Activated naive CD8-positive, alpha-beta T cell treated with anti-CD3 and anti-CD28 coated beads for 36 hours (primary cell): ENCODE measurements around the gene YIF1B. TPM values are rescaled to one million over a fixed set of nuclear protein-coding genes. Genes with fewer than 3 reads are reported as not detected.
A peak's percentile ranks its signal among the peaks of the same experiment; 100 is the strongest.

ENCODE experiments used
- DNase-seq: peaks from one replicate; pipeline ENCODE4 v3.0.0; 2021
- H3K27ac Mint-ChIP-seq: one replicate; pipeline ENCODE4 v1.8.0; 2022; ENCODE audit warnings: mild to moderate bottlenecking, moderate library complexity, mixed read lengths
- H3K27me3 Mint-ChIP-seq: one replicate; pipeline ENCODE4 v1.8.0; 2022; ENCODE audit warnings: mild to moderate bottlenecking, mixed read lengths
- H3K36me3 Mint-ChIP-seq: one replicate; pipeline ENCODE4 v1.8.0; 2021; ENCODE audit warnings: mild to moderate bottlenecking, mixed read lengths
- H3K4me1 Mint-ChIP-seq: one replicate; pipeline ENCODE4 v1.8.0; 2021; ENCODE audit warnings: mixed read lengths
- H3K4me3 Mint-ChIP-seq: one replicate; pipeline ENCODE4 v1.8.0; 2022; ENCODE audit warnings: mild to moderate bottlenecking, moderate library complexity, mixed read lengths
- H3K9me3 Mint-ChIP-seq: one replicate; pipeline ENCODE4 v1.8.0; 2022; ENCODE audit warnings: mixed read lengths
- total RNA-seq, 2 experiments: library from RNA; stranded (reverse); gene quantifications; one replicate each; pipeline ENCODE4 v1.2.3, GENCODE V29; 2021

Gene YIF1B
- total RNA-seq, 2 experiments from 2014 or later = 57.3 to 63.0 TPM

GRCh38 chr19:38318660-38319059 is 2.9 kb upstream of the YIF1B start:
- Mint-ChIP-seq H3K4me1 (peaks cover 37% of the 10 kb centered on the region), H3K27me3 (no peaks in the 10 kb centered on the region), H3K27ac (no peak overlapping the region), H3K36me3 (peaks cover 4% of the 10 kb centered on the region), H3K9me3 (no peaks in the 10 kb centered on the region), H3K4me3 (no peak overlapping the region)
- DNase-seq = no peak

GRCh38 chr19:38317104-38317612 is 1.4 kb upstream of the YIF1B start:
- Mint-ChIP-seq H3K27ac (peak overlapping the region; percentile 71), H3K4me3 (peak overlapping the region; percentile 87), H3K36me3 (peaks cover 4% of the 10 kb centered on the region), H3K9me3 (no peaks in the 10 kb centered on the region), H3K4me1 (peaks cover 45% of the 10 kb centered on the region), H3K27me3 (no peaks in the 10 kb centered on the region)
- DNase-seq = peak; percentile 12

GRCh38 chr19:38316477-38317067 is 825 bp upstream of the YIF1B start:
- peaks cover 44% of the 10 kb centered on the region for H3K4me1 Mint-ChIP-seq
- DNase-seq = no peak
- H3K36me3 Mint-ChIP-seq = peaks cover 3% of the 10 kb centered on the region
- peak overlapping the region; percentile 87 for H3K4me3 Mint-ChIP-seq
- peak overlapping the region; percentile 79 for H3K27ac Mint-ChIP-seq
- no peaks in the 10 kb centered on the region for H3K9me3 Mint-ChIP-seq
- H3K27me3 Mint-ChIP-seq = no peaks in the 10 kb centered on the region

DNA sequence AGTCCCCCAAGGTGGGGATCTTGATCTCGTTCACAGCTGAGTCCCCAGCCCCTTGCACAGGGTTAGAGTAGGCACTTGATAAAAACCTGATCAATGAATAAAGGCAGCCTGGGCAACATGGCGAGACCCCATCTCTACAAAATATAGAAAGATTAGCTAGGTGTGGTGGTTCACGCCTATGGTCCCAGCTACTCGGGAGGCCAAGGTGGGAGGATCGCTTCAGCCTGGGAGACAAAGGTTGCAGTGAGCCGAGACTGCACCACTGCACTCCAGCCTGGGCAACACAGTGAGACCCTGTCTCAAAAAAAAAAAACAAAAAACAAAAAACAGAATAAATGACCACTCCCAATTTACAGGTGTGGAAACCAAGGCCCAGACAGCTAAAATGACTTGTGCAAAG is 4.8 kb downstream of the YIF1B start:
- no peak overlapping the region for H3K4me3 Mint-ChIP-seq
- peaks cover 23% of the 10 kb centered on the region for H3K4me1 Mint-ChIP-seq
- no peak for DNase-seq
- no peak overlapping the region for H3K27ac Mint-ChIP-seq
- H3K36me3 Mint-ChIP-seq = peaks cover 6% of the 10 kb centered on the region
- H3K27me3 Mint-ChIP-seq = no peaks in the 10 kb centered on the region
- H3K9me3 Mint-ChIP-seq = no peaks in the 10 kb centered on the region

DNA sequence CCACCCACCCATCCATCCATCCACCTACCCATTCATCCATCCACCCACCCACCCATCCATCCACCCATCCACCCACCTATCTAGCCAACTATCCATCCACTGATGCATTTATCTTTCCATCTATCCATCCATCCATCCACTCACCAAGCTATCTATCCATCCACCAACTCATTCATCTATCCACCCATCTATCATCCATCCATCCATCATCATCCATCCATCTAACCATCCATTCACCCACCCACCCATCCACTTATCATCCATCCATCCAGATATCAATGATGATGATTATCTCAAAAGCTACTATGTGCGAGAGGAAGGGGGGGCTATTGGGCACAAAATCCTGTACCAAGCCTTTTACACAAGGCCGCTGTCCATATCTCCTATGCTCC is 5.5 kb downstream of the YIF1B start:
- H3K36me3 Mint-ChIP-seq = peaks cover 6% of the 10 kb centered on the region
- no peak overlapping the region for H3K4me3 Mint-ChIP-seq
- no peaks in the 10 kb centered on the region for H3K27me3 Mint-ChIP-seq
- H3K9me3 Mint-ChIP-seq = no peaks in the 10 kb centered on the region
- no peak for DNase-seq
- peaks cover 22% of the 10 kb centered on the region for H3K4me1 Mint-ChIP-seq
- no peak overlapping the region for H3K27ac Mint-ChIP-seq

DNA sequence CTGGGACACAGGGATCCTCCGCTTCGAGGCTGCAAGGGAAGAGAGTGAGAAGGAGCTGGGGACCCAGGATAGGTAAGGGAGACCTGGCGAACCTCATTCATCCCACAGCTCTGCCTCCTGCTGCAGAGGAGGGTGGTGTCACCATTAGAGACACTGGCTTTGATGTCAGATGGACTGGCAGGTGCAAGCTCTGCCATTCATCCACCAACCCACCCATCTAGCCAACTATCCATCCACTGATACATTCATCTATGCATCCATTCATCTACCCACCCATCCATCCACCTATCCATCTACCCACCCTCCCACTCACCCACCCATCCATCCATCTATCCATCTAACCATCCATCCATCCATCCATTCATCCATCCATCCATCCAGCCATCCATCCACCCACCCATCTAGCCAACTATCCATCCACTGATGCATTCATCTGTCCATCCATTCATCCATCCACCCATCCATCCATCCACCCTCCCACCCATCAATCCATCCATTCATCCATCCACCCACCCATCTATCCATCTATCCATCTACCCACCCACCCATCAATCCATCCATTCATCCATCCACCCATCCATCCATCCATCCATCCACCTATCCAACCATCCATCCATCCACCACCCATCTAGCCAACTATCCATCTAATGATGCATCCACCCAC is 6.0 kb downstream of the YIF1B start:
- H3K27ac Mint-ChIP-seq = no peak overlapping the region
- no peaks in the 10 kb centered on the region for H3K27me3 Mint-ChIP-seq
- H3K4me3 Mint-ChIP-seq = no peak overlapping the region
- peaks cover 6% of the 10 kb centered on the region for H3K36me3 Mint-ChIP-seq
- no peaks in the 10 kb centered on the region for H3K9me3 Mint-ChIP-seq
- DNase-seq = no peak
- peaks cover 20% of the 10 kb centered on the region for H3K4me1 Mint-ChIP-seq

- H3K36me3 Mint-ChIP-seq = peaks cover 6% of the 10 kb centered on the region
- DNase-seq = no peak
- no peaks in the 10 kb centered on the region for H3K9me3 Mint-ChIP-seq
- H3K4me1 Mint-ChIP-seq = peaks cover 17% of the 10 kb centered on the region
- no peaks in the 10 kb centered on the region for H3K27me3 Mint-ChIP-seq
- no peak overlapping the region for H3K27ac Mint-ChIP-seq
- H3K4me3 Mint-ChIP-seq = no peak overlapping the region
Observed at GRCh38 chr19:38308926-38309614, 6.7 kb downstream of the YIF1B start.

DNA sequence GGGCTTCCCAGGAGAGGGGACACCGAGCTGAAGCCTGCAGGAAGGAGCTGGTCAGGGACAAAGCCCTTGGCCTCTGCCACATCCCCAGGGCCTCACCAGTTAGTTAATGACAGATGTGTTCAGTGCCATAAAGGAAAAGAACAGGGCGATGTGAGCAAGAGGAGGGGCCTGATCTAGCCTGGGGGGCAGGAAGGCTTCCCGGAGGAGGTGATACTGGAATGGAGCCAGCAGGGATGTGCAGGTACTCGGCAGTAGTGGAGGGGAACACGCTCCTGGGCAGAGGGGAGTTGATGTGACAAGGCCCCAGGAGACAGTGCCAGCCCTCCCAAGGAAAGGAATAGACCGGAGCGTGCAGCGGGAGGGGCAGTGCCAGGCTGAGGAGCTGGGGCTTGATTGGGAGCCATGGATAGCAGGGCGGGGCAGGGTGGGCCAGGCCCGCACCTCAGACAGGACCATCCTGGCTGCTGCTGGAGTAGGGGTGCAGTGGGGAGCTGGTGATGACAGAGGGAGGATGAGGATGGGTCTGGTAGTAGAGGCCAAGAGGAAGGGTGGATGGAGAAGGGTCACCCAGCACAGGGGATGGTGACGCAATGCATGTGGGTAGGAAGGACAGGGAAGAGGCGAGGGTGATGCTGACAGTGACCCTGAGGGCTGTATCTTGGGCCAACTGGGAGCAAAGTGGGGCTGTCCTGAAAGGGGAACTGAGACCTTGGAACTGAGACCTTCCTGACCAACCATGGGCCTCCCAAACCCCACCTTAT is 7.6 kb downstream of the YIF1B start:
- peaks cover 12% of the 10 kb centered on the region for H3K4me1 Mint-ChIP-seq

GRCh38 chr19:38307597-38307996 is 8.2 kb downstream of the YIF1B start:
- Mint-ChIP-seq H3K4me1 (peaks cover 9% of the 10 kb centered on the region), H3K27me3 (no peaks in the 10 kb centered on the region), H3K27ac (no peak overlapping the region), H3K4me3 (no peak overlapping the region), H3K36me3 (peaks cover 6% of the 10 kb centered on the region), H3K9me3 (no peaks in the 10 kb centered on the region)
- no peak for DNase-seq

More for the DNA sequence above, 7.6 kb downstream of the YIF1B start:
- H3K27me3 Mint-ChIP-seq = no peaks in the 10 kb centered on the region
- H3K9me3 Mint-ChIP-seq = no peaks in the 10 kb centered on the region
- no peak overlapping the region for H3K27ac Mint-ChIP-seq
- H3K4me3 Mint-ChIP-seq = no peak overlapping the region
- DNase-seq = no peak
- H3K36me3 Mint-ChIP-seq = peaks cover 6% of the 10 kb centered on the region

GRCh38 chr19:38307076-38307475 is 8.7 kb downstream of the YIF1B start:
- no peak overlapping the region for H3K27ac Mint-ChIP-seq
- no peaks in the 10 kb centered on the region for H3K27me3 Mint-ChIP-seq
- peaks cover 6% of the 10 kb centered on the region for H3K36me3 Mint-ChIP-seq
- H3K4me3 Mint-ChIP-seq = no peak overlapping the region
- H3K4me1 Mint-ChIP-seq = peaks cover 6% of the 10 kb centered on the region
- DNase-seq = no peak
- no peaks in the 10 kb centered on the region for H3K9me3 Mint-ChIP-seq

DNA sequence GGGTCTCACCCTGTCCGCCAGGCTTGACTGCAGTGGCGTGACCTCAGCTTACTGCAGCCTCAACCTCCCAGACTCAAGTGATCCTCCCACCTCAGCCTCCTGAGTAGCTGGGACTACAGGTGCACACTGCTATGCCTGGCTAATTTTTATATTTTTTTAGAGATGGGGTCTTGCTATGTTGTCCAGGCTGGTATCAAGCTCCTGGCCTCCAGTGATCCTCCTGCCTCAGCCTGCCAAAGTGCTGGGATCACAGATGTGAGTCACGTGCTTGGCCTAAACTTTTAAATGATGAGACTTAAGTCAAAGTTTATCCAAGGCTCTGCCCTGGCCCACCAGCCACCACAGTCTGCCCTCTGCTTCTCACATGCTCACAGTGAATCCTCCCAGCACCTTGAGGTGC is 9.5 kb downstream of the YIF1B start:
- peaks cover 6% of the 10 kb centered on the region for H3K36me3 Mint-ChIP-seq
- H3K27me3 Mint-ChIP-seq = no peaks in the 10 kb centered on the region
- H3K4me1 Mint-ChIP-seq = peaks cover 6% of the 10 kb centered on the region
- no peak overlapping the region for H3K27ac Mint-ChIP-seq
- H3K4me3 Mint-ChIP-seq = no peak overlapping the region
- no peak for DNase-seq
- H3K9me3 Mint-ChIP-seq = no peaks in the 10 kb centered on the region

DNA sequence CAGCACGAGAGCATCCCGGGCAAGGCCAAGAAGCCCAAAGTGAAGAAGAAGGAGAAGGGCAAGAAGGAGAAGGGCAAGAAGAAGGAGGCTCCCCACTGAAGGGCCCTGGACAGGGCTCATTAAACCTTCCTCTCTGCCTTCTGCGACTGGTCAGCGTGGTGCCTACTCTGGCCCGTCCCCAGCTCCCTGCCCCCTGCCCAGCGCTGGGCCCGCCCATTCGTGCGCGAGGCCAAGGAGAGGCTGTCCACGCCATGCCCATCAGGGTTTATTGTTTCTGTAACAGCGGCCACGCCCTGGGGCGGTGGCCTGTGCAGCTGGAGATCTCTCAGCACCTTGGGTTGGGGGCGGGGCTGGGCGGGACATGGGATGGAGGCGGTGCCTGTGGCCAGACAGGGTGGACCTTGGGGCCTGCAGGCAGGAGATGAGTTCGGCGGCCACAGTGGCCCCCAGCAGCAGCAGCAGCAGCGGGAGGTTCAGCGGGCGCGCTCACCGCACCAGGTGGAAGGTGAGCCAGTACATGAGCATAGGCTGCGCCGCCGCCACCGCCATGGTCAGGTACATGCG is 10.8 kb downstream of the YIF1B start:
- DNase-seq = no peak
- H3K4me3 Mint-ChIP-seq = no peak overlapping the region
- H3K4me1 Mint-ChIP-seq = peaks cover 3% of the 10 kb centered on the region
- H3K27ac Mint-ChIP-seq = no peak overlapping the region
- H3K9me3 Mint-ChIP-seq = no peaks in the 10 kb centered on the region
- no peaks in the 10 kb centered on the region for H3K27me3 Mint-ChIP-seq
- H3K36me3 Mint-ChIP-seq = peaks cover 3% of the 10 kb centered on the region

DNA sequence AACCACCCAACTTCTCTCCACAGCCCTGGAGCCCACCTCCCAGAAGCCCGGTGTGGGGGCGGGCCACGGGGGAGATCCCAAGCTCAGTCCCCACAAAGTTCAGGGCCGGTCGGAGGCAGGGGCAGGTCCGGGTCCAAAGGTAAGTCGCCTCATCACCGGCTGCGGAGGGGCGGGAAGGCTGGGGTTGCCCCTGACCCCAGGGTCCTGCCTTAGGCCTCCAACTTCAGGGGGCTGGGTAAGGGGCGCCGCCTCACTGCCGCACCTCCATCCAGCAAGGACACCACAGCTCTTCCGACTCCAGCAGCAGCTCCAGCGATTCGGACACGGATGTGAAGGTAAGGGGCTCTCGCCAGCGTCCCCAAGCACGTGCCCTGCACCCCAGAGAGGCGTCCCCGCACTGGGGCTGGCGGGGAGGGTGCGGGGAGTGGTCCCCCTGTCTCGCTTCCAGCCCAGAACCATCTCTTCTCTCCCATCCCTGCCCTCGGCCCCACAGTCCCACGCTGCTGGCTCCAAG is 11.3 kb downstream of the YIF1B start:
- DNase-seq = no peak

DNA sequence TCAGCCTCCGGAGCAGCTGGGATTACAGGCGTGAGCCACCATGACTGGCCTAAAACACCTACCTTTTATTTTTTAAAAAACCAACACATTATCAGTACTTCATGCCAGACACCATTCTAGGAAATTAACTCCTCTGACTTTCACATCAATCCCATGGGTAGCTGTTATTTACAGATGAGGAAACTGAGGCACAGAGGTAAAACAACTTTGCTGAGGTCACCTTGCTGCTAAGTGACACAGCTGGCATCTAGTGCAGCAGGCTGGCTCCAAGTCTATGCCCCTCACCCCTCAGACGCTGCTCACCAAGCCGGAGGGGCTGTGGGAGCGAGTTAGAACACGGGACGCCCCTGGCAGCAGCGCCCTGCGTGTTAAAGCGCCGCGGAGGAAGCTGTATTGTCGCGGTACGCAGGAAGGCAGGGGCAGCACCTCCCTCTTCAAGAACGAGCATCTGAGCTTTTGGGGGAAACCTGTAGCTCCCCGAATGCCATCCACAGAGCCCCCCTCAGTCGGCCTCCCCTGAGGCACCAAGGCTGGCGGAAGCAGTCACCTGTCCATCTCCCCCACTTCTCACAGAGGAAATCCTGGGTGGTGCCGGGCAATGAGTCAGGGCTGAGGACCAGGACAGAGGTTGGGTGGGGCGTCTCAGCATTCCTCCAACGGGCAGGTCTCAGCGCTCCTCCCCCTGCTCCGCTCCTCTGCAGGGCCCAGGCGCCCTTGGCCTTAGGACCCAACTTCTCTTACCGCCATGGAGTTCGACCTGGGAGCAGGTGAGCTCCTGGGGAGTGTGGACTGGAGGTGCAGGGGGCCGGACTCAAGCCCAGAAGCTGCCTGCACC is 12.0 kb downstream of the YIF1B start, which contains the start of gene C19orf33:
Gene C19orf33 (plus strand): TSS at position 735 of the 835 bp plus-strand sequence. CDS start 11 bp downstream, at position 746.
- no peak for DNase-seq
- Mint-ChIP-seq H3K9me3 (no peaks in the 10 kb centered on the region), H3K4me3 (no peak within 1 kb of the TSS), H3K4me1 (peaks cover 3% of the 10 kb centered on the region), H3K27ac (no peak within 1 kb of the TSS), H3K27me3 (no peaks in the 10 kb centered on the region), H3K36me3 (peaks cover 3% of the 10 kb centered on the region)

More for the DNA sequence above, 11.3 kb downstream of the YIF1B start:
- Mint-ChIP-seq H3K4me3 (no peak overlapping the region), H3K9me3 (no peaks in the 10 kb centered on the region), H3K27ac (no peak overlapping the region), H3K36me3 (peaks cover 3% of the 10 kb centered on the region), H3K27me3 (no peaks in the 10 kb centered on the region), H3K4me1 (peaks cover 3% of the 10 kb centered on the region)
